NCI-H2107 treated with DMSO at 0.1 percent for 48 hours (cell line): ENCODE results near the gene TSPAN15.

Source experiments
- DNase-seq: peaks from one replicate; lab custom pipeline; 2025; ENCODE audit not compliant: unreplicated experiment; lab: John Stamatoyannopoulos, UW

Gene TSPAN15

GRCh38 chr10:69499726-69500689 lies 48.7 kb downstream of the TSPAN15 start:
- no peak for DNase-seq

DNA sequence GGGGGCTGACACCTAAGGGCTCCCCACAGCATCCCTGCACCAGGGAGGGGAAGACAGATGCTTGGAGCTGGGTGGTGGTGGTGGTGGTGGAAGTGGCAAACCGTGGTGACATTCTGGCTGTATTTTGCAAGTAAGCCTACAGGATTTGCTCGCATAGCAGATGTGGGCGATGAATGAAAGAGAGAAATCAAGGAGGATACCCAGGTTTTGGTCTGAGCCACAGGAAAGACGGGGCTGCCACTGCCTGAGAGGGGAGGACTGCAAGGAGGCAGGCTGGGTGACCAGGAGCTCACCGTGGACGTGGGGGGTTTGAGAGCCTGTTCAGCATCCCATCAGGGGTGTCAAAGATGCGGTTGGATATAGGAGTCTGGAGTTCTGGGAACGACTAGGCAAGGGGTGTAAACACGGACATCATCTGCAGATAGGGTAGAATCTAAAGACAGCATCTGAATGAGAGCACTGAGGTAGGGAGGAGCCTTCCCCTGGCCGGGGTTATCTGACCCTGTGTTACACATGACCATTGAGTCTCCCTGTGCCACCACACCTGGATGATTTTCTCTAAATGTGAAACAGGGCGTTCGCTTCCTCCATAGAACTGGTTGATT lies 49.7 kb downstream of the TSPAN15 start:
- DNase-seq: no peak

DNA sequence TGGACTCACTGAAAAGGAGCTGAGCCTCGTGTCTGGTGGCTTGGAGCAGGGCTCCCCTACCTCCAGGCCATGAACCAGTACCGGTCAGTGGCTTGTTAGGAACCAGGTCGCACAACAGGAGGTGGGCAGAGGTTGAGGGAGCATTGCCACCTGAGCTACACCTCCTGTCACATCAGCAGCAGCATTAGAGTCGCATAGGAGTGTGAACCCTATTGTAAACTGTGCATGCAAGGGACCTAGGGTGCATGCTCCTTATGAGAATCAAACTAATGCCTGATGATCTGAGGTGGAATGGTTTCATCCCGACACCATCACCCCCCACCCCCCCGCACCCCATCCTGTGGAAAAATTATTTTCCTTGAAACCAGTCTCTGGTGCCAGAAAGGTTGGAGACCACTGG lies 50.4 kb downstream of the TSPAN15 start:
- no peak for DNase-seq

DNA sequence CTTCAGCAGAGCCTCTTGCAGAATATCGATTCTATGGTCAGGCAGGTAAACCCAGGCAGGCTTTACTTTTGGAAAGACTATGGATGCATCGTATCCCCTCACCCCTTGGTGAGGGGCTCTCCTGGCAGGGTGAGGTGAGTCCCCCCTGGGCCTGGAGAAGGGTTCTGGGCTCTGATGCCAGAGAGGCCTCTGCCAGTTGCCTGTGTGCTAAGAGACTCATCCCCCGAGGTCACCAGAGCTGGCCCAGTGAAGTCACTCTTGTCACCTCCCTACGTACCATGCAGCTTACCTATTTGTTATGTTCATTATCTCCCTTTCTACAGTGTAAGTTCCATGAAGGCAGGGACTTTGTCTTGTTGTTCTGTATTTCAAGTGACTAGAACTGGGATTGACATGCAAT lies 51.3 kb downstream of the TSPAN15 start:
- DNase-seq: no peak

DNA sequence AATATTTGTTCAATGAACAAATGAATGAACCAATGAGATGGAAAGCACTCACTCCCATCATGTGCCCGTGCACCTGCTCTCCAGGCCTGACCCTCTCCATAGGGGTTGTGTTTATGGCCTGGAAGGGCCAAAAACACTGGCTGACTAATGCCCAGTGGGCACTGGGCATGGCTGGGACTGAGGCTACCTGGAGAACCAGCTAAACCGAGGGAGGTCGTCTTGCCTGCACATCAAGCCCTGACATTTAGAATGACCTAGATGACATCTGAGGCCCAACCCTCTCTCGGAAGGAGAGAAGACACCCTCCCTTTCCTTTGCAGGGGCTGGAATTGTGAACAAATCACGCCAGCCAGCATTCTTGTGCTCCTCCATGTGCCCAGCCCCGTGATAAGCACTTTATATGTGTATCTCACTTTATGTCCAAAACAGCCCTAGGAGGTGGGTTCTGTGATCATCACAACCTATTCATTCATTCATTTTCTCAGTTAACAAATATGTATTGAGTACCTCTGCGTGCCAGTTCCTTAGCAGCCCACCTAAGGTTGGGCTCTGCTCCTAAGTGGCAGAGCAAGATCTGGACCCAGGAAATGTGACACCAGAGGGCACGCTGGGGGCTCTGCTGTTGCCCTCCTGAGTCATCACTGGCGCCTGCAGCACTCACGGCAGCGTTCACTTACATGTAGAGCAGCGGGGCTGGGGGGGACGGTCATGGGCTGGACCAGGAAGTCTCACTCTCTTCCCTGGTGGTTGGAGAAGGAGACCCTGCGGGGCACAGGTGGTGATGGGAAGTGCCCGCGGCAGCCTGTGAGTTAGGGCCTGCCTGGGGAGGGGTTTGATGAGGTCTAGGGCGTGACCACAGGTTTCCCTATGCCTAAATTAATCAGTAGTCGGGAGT lies 52.0 kb downstream of the TSPAN15 start:
- no peak for DNase-seq

DNA sequence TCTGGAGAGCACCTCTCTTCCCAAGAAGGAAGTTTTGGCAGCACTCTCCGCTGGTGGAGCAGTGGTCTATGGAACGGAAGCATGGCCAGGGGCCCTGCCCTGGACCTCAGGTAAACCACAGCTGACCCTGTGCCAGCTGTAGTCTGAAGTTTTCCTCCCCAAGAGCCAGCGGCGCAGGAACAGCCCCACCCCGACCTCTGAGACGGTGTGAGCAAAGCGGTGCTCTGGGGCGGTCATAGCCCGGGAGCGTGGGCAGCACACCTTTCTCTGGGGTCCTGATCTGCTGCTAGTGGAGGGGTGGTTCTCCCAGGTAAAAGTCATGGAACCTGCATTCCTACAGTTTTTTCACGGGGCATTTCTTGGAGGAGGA lies 52.6 kb downstream of the TSPAN15 start:
- no peak for DNase-seq

DNA sequence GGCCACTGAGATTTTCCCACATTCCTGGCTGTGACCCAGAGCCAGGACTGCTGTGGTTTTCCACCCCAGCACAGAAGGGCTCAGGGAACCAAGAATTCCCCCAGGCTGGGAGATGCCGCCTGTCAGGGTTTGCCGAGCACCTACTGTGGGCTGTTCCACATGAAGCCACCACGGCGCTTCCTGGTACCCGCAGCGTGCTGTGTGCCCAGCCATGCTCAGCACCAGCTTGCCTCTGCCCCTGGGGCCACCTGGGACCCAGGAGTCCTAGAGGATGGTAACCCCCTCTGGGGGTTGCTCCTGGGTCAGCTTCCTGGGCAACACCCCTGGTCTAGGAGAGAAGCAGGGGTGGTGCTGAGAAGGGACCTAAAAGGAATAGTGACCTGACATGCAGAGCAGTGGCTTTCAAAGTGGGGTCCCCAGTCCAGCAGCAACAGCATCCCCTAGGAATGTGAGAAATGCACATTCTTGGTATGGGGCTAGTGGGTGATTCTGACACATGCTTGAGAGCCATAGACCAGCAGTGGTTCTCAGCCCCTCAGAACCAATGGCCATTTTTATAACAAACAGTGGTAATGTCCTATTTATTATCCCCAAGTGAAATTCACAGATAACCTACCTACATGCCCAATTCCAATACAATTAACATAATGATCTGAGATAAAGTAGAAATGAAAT lies 53.4 kb downstream of the TSPAN15 start:
- no peak for DNase-seq

DNA sequence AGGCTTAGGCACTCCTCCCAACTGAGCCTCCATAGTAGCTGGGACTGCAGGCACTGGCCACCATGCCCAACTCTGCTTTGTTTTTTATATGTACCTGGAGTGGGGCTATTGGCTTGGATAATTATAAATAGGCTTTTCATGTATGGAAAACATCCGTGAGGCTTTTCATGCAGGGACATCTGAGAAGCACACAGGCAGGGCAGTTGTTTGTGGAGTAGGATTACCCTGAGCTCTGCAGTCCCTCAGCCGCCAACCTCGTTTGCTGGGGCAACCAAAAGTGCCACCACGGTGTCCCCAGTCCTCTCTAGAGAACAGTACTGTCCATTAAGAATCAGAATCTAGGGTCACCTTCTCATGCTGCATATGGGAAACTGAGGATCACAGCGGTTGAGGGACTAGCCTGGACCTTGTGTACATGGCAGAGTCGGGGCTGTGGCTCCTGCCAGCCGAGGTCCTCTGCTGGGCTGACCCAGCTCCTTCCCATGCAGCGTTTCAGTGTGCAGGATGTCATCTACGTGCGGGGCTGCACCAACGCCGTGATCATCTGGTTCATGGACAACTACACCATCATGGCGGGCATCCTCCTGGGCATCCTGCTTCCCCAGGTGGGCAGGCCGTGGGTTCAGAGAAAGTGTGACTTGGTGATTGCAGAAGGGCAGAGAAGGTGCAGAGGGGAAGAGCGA lies 54.5 kb downstream of the TSPAN15 start:
- no peak for DNase-seq

DNA sequence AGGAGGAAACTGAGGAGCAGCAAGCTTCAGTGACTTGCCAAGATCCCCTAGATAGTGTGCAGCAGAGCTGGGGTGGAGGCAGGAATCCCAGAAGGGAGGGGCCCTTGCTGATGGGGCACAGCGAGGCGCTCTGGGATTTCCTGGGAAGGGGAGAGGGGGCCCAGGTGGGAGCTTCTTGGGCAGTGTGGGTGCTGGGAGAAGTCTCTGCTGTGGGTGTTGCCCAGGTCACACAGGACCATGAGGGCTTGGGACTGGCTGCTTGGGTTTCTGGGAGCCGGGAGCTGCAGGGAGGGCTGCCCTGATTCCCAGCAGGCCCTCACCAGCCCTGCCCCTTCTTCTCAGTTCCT lies 55.2 kb downstream of the TSPAN15 start:
- no peak for DNase-seq

DNA sequence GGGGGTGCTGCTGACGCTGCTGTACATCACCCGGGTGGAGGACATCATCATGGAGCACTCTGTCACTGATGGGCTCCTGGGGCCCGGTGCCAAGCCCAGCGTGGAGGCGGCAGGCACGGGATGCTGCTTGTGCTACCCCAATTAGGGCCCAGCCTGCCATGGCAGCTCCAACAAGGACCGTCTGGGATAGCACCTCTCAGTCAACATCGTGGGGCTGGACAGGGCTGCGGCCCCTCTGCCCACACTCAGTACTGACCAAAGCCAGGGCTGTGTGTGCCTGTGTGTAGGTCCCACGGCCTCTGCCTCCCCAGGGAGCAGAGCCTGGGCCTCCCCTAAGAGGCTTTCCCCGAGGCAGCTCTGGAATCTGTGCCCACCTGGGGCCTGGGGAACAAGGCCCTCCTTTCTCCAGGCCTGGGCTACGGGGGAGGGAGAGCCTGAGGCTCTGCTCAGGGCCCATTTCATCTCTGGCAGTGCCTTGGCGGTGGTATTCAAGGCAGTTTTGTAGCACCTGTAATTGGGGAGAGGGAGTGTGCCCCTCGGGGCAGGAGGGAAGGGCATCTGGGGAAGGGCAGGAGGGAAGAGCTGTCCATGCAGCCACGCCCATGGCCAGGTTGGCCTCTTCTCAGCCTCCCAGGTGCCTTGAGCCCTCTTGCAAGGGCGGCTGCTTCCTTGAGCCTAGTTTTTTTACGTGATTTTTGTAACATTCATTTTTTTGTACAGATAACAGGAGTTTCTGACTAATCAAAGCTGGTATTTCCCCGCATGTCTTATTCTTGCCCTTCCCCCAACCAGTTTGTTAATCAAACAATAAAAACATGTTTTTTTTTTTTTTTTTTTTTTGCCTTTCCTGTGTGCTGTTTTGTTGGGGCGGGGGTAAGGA lies 55.8 kb downstream of the TSPAN15 start:
- DNase-seq: no peak

GRCh38 chr10:69508738-69509340 lies 57.6 kb downstream of the TSPAN15 start:
- no peak for DNase-seq

GRCh38 chr10:69512901-69513300 lies 61.6 kb downstream of the TSPAN15 start:
- DNase-seq: no peak

DNA sequence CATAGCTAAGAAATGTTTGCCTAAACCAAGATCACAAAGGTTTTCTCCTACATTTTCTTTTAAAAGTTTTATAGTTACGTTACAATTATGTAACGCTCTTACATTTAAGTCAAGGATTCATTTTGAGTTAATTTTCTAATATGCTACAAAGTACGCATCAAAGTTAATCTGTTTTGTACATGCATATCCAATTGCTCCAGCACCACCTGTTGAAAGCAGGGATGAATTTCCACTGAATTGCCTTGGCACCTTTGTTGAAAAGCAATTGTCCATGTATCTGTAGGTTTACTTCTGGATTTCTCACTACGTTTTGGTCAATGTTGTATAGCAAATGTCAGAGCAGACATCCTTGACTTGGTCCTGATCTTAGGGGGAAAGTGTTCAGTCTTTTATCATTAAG lies 62.4 kb downstream of the TSPAN15 start:
- no peak for DNase-seq

DNA sequence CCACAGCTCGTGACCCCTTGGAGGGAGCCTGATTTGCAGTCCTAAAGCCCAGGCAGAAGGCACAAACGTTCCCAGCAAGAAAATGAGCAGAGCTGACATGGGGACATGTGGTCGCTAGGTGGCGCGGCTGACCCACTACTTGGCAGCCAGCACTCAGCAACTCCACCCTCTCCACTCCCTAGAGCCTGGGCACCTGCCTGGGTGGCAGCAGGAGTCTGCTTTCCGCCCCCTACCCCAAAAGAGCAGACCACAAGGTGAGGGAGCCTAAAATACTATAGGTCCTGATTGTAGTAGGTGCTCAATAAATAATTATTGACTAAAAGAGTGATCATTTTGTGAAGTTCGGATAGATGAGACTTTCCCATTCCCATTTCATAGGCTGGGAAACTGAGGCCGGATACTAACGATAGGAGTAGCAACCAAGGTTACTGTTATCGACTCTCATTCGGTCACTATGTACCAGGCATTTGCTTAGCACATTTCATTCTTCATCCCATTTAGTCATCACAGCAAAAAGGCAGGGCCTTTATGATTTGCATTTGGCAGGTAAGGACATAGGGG lies 64.5 kb downstream of the TSPAN15 start:
- DNase-seq: peak; percentile 10

DNA sequence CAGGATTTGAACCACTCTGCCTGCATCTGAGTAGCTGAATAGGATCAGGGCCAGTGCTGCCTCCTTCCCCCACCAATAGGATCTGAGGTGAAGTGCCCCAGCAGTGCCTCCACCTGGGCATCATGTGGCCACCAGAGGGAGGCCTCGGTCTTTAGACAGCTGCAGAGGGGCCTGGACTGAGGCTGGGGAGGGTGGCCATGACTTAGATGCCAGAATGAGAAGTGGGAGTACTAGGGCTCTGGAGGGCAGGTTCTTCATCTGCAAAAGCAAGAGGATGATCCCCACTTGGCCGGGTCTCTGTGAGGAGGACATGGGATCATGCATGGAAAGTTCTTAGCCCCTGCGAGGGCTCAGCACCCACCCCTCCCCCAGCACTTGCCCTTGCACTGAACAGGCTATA lies 65.1 kb downstream of the TSPAN15 start:
- no peak for DNase-seq

- no peak for DNase-seq
These were observed 65.5 kb downstream of the TSPAN15 start for GRCh38 chr10:69516796-69517195.

DNA sequence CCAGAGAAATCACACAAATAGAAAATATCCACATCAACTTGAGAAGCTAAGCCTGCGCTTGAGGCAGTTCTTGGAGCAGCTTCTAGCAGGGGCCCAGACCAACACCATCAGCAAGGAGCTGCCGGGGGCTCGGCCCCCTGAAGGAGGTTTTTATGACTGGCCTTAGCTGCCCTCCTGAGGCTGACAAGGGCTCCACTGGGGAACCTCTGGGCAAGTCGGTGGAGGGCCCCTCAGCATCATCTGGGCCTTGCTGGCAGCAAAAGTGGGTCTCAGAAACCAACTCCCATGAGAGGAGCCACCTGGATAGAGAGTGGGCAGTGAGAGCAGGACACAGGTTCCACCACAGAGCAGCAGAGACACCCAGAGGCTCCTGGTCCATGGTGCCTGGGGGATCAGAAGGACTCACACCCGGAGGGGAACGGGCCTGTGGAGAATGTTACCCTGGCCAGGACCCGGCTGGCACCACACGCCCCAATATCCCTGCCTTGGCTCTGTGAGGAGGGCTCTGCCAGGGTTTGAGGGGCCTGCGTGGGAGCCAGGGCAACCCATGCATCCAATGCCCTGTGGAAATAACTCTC lies 66.1 kb downstream of the TSPAN15 start:
- no peak for DNase-seq

DNA sequence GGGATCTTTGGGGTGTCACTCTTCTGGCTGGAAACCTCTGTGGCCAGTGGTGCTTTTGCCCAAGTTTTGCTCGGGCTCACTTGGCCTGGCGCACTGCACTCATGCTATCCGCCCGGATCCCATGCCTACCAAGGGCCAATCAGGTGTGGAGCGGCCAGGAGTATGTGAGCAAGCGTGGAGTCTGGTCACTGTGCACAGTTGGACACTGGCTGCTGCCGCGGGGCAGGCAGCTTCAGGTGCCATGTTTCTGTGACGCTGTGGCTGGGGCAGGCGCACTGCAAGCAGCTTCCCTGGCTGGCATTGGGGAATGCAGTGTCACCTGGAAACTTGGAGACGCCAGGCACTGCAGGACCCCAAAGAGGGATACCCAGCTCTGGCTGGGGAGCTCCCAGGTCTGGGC lies 76.7 kb downstream of the TSPAN15 start:
- no peak for DNase-seq
